HUES48 (cell line): Measurements from ENCODE around the gene HNRNPM.

Experiments
- H3K27ac ChIP-seq: one replicate; pipeline ENCODE4 v1.7.0; 2013; ENCODE audit warnings: low read depth, low read length, inconsistent platforms
- H3K27me3 ChIP-seq: 2 replicates; pipeline ENCODE4 v1.6.1; 2013; ENCODE audit warnings: mild to moderate bottlenecking, low read length; ENCODE audit not compliant: control insufficient read depth, insufficient read depth
- H3K36me3 ChIP-seq: 2 replicates; pipeline ENCODE4 v1.6.1; 2013; ENCODE audit warnings: low read length; ENCODE audit not compliant: control insufficient read depth, insufficient read depth
- H3K4me1 ChIP-seq: 2 replicates; pipeline ENCODE4 v1.6.1; 2013; ENCODE audit warnings: mild to moderate bottlenecking, low read length; ENCODE audit not compliant: control insufficient read depth, insufficient read depth
- H3K4me3 ChIP-seq: 2 replicates; pipeline ENCODE4 v1.5.1; 2013; ENCODE audit warnings: mild to moderate bottlenecking, low read depth, low read length
- H3K9ac ChIP-seq: 2 replicates; pipeline ENCODE4 v1.6.1; 2013; ENCODE audit warnings: mild to moderate bottlenecking, low read depth, low read length, moderate library complexity
- H3K9me3 ChIP-seq: 2 replicates; pipeline ENCODE4 v1.6.1; 2013; ENCODE audit warnings: low read length; ENCODE audit not compliant: control insufficient read depth, insufficient read depth

The HNRNPM gene

GRCh38 chr19:8503510-8503909 lies 58.7 kb downstream of the HNRNPM start:
- Histone ChIP-seq H3K27ac (no peak overlapping the region), H3K9ac (no peak overlapping the region)

GRCh38 chr19:8504171-8504570 lies 59.4 kb downstream of the HNRNPM start:
- Histone ChIP-seq H3K36me3 (no peaks in the 10 kb centered on the region), H3K4me3 (no peak overlapping the region), H3K9ac (no peak overlapping the region), H3K4me1 (peaks cover 10% of the 10 kb centered on the region; the same call in 1 of the 2 replicates), H3K27me3 (no peaks in the 10 kb centered on the region), H3K9me3 (no peaks in the 10 kb centered on the region), H3K27ac (no peak overlapping the region)

More at GRCh38 chr19:8503510-8503909, 58.7 kb downstream of the HNRNPM start:
- Histone ChIP-seq H3K4me1 (peaks cover 10% of the 10 kb centered on the region; the same call in 1 of the 2 replicates), H3K9me3 (no peaks in the 10 kb centered on the region), H3K27me3 (no peaks in the 10 kb centered on the region), H3K36me3 (no peaks in the 10 kb centered on the region), H3K4me3 (no peak overlapping the region)

- Histone ChIP-seq H3K4me3 (no peak overlapping the region), H3K27ac (no peak overlapping the region), H3K9ac (no peak overlapping the region), H3K4me1 (peaks cover 10% of the 10 kb centered on the region; the same call in 1 of the 2 replicates), H3K9me3 (no peaks in the 10 kb centered on the region), H3K27me3 (no peaks in the 10 kb centered on the region), H3K36me3 (no peaks in the 10 kb centered on the region)
Measured at GRCh38 chr19:8504919-8505318, 60.1 kb downstream of the HNRNPM start.

- Histone ChIP-seq H3K9me3 (no peaks in the 10 kb centered on the region), H3K27ac (peak overlapping the region; percentile 83), H3K4me1 (peaks cover 6% of the 10 kb centered on the region; the same call in 1 of the 2 replicates), H3K4me3 (peak overlapping the region; percentile 65), H3K36me3 (no peaks in the 10 kb centered on the region), H3K27me3 (no peaks in the 10 kb centered on the region), H3K9ac (peak overlapping the region; percentile 75)
Measured at GRCh38 chr19:8505680-8506401, 61.1 kb downstream of the HNRNPM start.

- Histone ChIP-seq H3K4me3 (peak overlapping the region; percentile 65), H3K27ac (peak overlapping the region; percentile 83), H3K4me1 (peaks cover 6% of the 10 kb centered on the region; the same call in 1 of the 2 replicates), H3K36me3 (no peaks in the 10 kb centered on the region), H3K9ac (no peak overlapping the region), H3K9me3 (no peaks in the 10 kb centered on the region), H3K27me3 (no peaks in the 10 kb centered on the region)
Measured at GRCh38 chr19:8506402-8506957, 61.7 kb downstream of the HNRNPM start.

GRCh38 chr19:8510589-8511115 lies 65.9 kb downstream of the HNRNPM start:
- Histone ChIP-seq H3K4me1 (peaks cover 6% of the 10 kb centered on the region; the same call in 1 of the 2 replicates), H3K36me3 (no peaks in the 10 kb centered on the region), H3K27ac (no peak overlapping the region), H3K4me3 (peak overlapping the region; percentile 64), H3K9me3 (no peaks in the 10 kb centered on the region), H3K27me3 (no peaks in the 10 kb centered on the region), H3K9ac (no peak overlapping the region)

GRCh38 chr19:8511573-8512101 lies 66.9 kb downstream of the HNRNPM start:
- Histone ChIP-seq H3K27me3 (no peaks in the 10 kb centered on the region), H3K36me3 (no peaks in the 10 kb centered on the region), H3K4me1 (peaks cover 2% of the 10 kb centered on the region; the same call in 1 of the 2 replicates), H3K27ac (no peak overlapping the region), H3K4me3 (peak overlapping the region; percentile 64), H3K9me3 (no peaks in the 10 kb centered on the region), H3K9ac (no peak overlapping the region)

GRCh38 chr19:8512115-8512967 lies 67.6 kb downstream of the HNRNPM start:
- H3K4me1 ChIP-seq = no peaks in the 10 kb centered on the region
- H3K27ac ChIP-seq = no peak overlapping the region
- H3K9ac ChIP-seq = no peak overlapping the region
- no peaks in the 10 kb centered on the region for H3K27me3 ChIP-seq
- H3K36me3 ChIP-seq = no peaks in the 10 kb centered on the region
- no peaks in the 10 kb centered on the region for H3K9me3 ChIP-seq
- H3K4me3 ChIP-seq = peak overlapping the region; percentile 64

GRCh38 chr19:8513036-8513686 lies 68.4 kb downstream of the HNRNPM start:
- H3K9me3 ChIP-seq = no peaks in the 10 kb centered on the region
- H3K27ac ChIP-seq = peak overlapping the region; percentile 98
- peak overlapping the region; percentile 96; the same call in 1 of the 2 replicates for H3K9ac ChIP-seq
- H3K4me1 ChIP-seq = no peaks in the 10 kb centered on the region
- H3K36me3 ChIP-seq = no peaks in the 10 kb centered on the region
- no peaks in the 10 kb centered on the region for H3K27me3 ChIP-seq
- peak overlapping the region; percentile 96 for H3K4me3 ChIP-seq
